Activated naive CD8-positive, alpha-beta T cell treated with anti-CD3 and anti-CD28 coated beads, Interleukin-2, amount 50 U/mL, for 24 hours (primary cell): Measurements from ENCODE around the gene USP4.

Experiments
- ATAC-seq: fragments of 150-1000 bp; cut with Tn5 transposase; one replicate; pipeline ENCODE4 v1.10.0; 2021
- DNase-seq: peaks from one replicate; pipeline ENCODE4 v3.0.0; 2021
- H3K27ac Mint-ChIP-seq: one replicate; pipeline ENCODE4 v1.8.0; 2021; ENCODE audit warnings: mild to moderate bottlenecking, mixed read lengths
- H3K27me3 Mint-ChIP-seq: one replicate; pipeline ENCODE4 v1.8.0; 2021; ENCODE audit warnings: mixed read lengths
- H3K36me3 Mint-ChIP-seq: one replicate; pipeline ENCODE4 v1.8.0; 2021; ENCODE audit warnings: low read depth, mixed read lengths
- H3K4me1 Mint-ChIP-seq: one replicate; pipeline ENCODE4 v1.8.0; 2021; ENCODE audit warnings: mixed read lengths
- H3K4me3 Mint-ChIP-seq: one replicate; pipeline ENCODE4 v1.8.0; 2021; ENCODE audit warnings: mild to moderate bottlenecking, moderate library complexity, mixed read lengths
- H3K9me3 Mint-ChIP-seq: one replicate; pipeline ENCODE4 v1.8.0; 2021; ENCODE audit warnings: mixed read lengths

The USP4 gene

DNA sequence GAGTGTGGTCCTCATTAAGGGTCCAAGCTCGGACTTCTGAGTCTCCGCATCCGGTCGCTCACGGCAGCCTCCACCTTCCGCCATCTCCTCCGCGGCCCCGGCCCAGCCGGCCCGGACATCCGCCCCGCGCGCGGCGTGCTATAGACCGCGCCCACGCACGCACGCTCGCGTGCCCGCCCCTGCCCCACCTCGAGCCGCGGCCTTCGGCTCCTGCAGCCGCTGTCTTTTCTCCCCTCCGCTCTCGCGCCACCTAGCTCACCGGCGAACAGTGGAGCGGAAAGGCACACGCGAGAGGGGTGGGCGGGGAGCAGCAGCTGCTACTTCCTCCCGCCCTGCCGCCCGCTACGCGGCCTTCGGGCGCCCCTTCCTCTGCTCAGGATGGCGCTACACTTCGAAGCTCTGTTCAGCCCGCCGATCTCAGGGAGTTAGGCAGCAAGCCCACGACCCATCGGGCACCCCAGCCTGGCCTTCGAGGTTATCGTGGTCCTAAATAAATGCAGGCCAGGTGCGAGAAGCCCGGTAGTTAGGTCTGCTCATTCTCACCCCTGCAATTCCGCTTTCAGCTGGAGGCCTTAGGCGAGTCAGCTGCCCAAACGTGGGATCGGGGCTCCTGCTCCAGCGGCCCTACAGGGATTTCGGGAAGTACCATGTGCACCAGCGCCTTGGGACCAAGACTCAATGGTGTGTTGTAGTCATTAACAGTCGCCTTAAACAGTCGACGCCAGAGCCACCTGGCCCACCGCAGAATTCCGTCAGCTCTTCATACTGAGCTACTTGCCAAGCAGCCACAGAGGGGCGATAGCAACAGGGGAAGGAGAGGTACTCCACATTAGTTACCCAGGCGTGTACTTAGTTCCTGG lies at the start of gene USP4:
Gene USP4, minus strand, starts transcription at position 113 of the 860 bp plus-strand sequence. Its CDS starts 29 bp downstream, at position 84.
- H3K27ac Mint-ChIP-seq: peak within 1 kb of the TSS; percentile 97
- H3K9me3 Mint-ChIP-seq: peaks cover 4% of the 10 kb centered on the region
- H3K36me3 Mint-ChIP-seq: peaks cover 9% of the 10 kb centered on the region
- H3K4me3 Mint-ChIP-seq: peak within 1 kb of the TSS; percentile 97
- H3K4me1 Mint-ChIP-seq: peaks cover 55% of the 10 kb centered on the region
- no peaks in the 10 kb centered on the region for H3K27me3 Mint-ChIP-seq
- DNase-seq (peak; percentile 95), ATAC-seq (peak; percentile 94)

DNA sequence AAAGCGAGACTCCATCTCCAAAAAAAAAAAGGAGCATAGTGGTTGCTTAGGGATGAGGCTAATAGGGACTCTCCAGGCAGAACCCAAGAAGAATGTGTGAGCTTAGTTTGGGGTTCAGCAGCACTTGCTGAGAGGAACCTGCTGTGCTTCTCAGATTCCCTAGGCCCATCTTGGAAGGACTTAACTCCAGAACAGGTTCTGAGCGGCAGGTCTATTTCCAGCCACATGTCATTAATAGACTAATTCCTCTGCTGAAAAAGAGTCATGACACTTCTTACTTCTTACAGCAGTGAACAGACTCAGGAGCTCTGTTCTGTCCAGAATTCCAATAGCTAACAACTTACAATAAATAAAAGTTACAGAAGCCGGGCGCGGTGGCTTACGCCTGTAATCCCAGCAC lies 49.4 kb upstream of the USP4 start:
- Mint-ChIP-seq H3K4me1 (peaks cover 53% of the 10 kb centered on the region), H3K9me3 (no peaks in the 10 kb centered on the region), H3K27ac (no peak overlapping the region), H3K27me3 (no peaks in the 10 kb centered on the region), H3K4me3 (no peak overlapping the region), H3K36me3 (peaks cover 21% of the 10 kb centered on the region)
- ATAC-seq: no peak
- DNase-seq: no peak

DNA sequence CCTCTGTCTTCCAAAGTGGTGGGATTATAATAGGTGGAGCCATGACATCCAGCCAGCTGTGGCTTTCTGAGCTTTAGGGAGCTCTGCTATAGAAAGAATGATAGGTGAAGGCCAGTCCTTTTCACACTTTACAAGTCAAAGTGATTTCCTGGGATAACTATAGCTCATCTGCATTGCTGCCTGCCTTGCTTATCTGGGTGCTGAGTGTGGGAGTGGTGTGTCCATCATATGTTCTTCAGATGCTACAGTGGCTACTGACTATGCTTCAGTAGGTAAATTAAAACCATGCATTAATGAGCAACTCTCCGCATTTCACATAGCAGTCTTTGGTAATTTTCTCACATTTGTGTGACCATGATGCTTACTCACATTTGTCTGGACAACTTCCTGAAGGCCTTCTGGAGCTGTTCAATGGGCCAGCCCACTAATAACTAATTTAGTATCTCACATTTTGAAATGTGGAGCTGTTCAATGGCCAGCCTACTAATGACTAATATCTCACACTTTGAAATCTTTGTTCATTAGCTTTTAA lies 48.5 kb upstream of the USP4 start:
- no peak for ATAC-seq

GRCh38 chr3:49387721-49388120 lies 47.9 kb upstream of the USP4 start:
- no peaks in the 10 kb centered on the region for H3K27me3 Mint-ChIP-seq
- ATAC-seq (peak; percentile 28), DNase-seq (no peak)
- H3K9me3 Mint-ChIP-seq: no peaks in the 10 kb centered on the region
- H3K27ac Mint-ChIP-seq: peak overlapping the region; percentile 3
- H3K36me3 Mint-ChIP-seq: peaks cover 21% of the 10 kb centered on the region
- peaks cover 58% of the 10 kb centered on the region for H3K4me1 Mint-ChIP-seq
- no peak overlapping the region for H3K4me3 Mint-ChIP-seq

More for the DNA sequence above, 48.5 kb upstream of the USP4 start:
- no peaks in the 10 kb centered on the region for H3K9me3 Mint-ChIP-seq
- peaks cover 23% of the 10 kb centered on the region for H3K36me3 Mint-ChIP-seq
- peak overlapping the region; percentile 11 for H3K27ac Mint-ChIP-seq
- H3K4me1 Mint-ChIP-seq: peaks cover 57% of the 10 kb centered on the region
- H3K4me3 Mint-ChIP-seq: no peak overlapping the region
- no peaks in the 10 kb centered on the region for H3K27me3 Mint-ChIP-seq
- no peak for DNase-seq

DNA sequence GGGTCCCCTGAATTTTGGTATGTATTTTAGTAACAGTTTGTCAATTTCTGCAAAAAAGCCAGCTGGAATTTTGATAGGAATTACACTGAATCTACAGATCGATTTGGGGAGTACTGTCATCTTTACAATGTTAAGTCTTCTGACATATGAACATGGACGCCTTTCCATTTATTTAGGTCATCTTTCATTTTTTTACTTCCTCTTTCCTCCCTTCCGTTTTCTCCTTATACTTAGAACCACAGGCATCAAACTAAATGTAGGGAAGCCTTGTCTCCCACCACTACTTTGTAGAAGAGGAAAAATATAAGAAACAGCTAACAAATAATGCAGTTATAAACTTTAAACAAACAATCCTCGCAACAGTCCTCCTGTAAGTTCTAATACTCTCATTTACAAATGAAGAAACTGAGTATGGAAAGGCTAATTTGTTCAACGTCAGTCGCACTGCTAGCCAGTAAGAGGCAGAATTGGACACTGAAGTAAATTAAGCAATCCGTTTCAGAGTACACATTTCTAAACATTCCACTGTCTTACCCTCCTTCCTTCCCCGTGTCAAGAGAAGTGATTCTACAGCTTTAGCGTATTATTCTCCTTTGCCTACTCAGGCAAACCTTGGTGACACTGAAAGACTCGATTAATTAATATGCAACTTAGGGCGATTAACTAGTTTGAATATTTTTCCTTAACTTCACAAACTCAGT lies 46.4 kb upstream of the USP4 start:
- DNase-seq (no peak), ATAC-seq (no peak)
- H3K27me3 Mint-ChIP-seq: no peaks in the 10 kb centered on the region
- H3K27ac Mint-ChIP-seq: peak overlapping the region; percentile 12
- no peaks in the 10 kb centered on the region for H3K9me3 Mint-ChIP-seq
- H3K4me3 Mint-ChIP-seq: no peak overlapping the region
- peaks cover 21% of the 10 kb centered on the region for H3K36me3 Mint-ChIP-seq
- peaks cover 56% of the 10 kb centered on the region for H3K4me1 Mint-ChIP-seq

GRCh38 chr3:49385617-49386016 lies 45.8 kb upstream of the USP4 start:
- peak overlapping the region; percentile 12 for H3K27ac Mint-ChIP-seq
- no peak for DNase-seq
- no peaks in the 10 kb centered on the region for H3K9me3 Mint-ChIP-seq
- peaks cover 21% of the 10 kb centered on the region for H3K36me3 Mint-ChIP-seq
- no peak overlapping the region for H3K4me3 Mint-ChIP-seq
- H3K4me1 Mint-ChIP-seq: peaks cover 56% of the 10 kb centered on the region
- no peak for ATAC-seq
- no peaks in the 10 kb centered on the region for H3K27me3 Mint-ChIP-seq

- H3K4me3 Mint-ChIP-seq: no peak overlapping the region
- DNase-seq (no peak), ATAC-seq (no peak)
- H3K4me1 Mint-ChIP-seq: peaks cover 54% of the 10 kb centered on the region
- H3K9me3 Mint-ChIP-seq: peaks cover 4% of the 10 kb centered on the region
- H3K27me3 Mint-ChIP-seq: no peaks in the 10 kb centered on the region
- H3K36me3 Mint-ChIP-seq: peaks cover 28% of the 10 kb centered on the region
- H3K27ac Mint-ChIP-seq: peak overlapping the region; percentile 66
These were observed 43.5 kb upstream of the USP4 start for GRCh38 chr3:49383387-49383786.

- Mint-ChIP-seq H3K27me3 (no peaks in the 10 kb centered on the region), H3K9me3 (peaks cover 4% of the 10 kb centered on the region), H3K36me3 (peaks cover 42% of the 10 kb centered on the region), H3K4me3 (no peak overlapping the region), H3K4me1 (peaks cover 47% of the 10 kb centered on the region), H3K27ac (peak overlapping the region; percentile 82)
- DNase-seq (no peak), ATAC-seq (no peak)
These were observed 38.5 kb upstream of the USP4 start for GRCh38 chr3:49378249-49378895.

DNA sequence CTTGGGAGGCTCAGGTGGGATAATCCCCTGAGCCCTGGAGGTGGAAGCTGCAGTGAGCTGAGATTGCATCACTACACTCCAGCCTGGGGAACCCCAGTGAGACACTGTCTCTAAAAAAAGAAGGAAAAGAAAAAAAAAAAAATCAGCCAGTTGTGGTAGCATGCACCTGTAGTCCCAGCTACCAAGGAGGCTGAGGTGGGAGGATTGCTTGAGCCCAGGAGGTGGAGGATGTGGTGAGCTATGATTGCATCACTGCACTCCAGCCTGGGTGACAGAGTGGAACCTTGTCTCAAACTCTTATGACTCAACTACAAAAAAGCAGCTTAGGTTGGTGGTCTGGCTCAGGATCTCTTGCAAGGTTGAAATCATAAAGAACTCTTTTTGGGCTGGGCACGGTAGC lies 37.6 kb upstream of the USP4 start:
- Mint-ChIP-seq H3K9me3 (peaks cover 4% of the 10 kb centered on the region), H3K27ac (peak overlapping the region; percentile 86), H3K27me3 (no peaks in the 10 kb centered on the region), H3K4me3 (peak overlapping the region; percentile 51), H3K4me1 (peaks cover 41% of the 10 kb centered on the region), H3K36me3 (peaks cover 49% of the 10 kb centered on the region)
- ATAC-seq (peak; percentile 92), DNase-seq (peak; percentile 60)

- DNase-seq (no peak), ATAC-seq (no peak)
- Mint-ChIP-seq H3K4me3 (no peak overlapping the region), H3K4me1 (peaks cover 23% of the 10 kb centered on the region), H3K36me3 (peaks cover 59% of the 10 kb centered on the region), H3K27ac (no peak overlapping the region), H3K9me3 (no peaks in the 10 kb centered on the region), H3K27me3 (no peaks in the 10 kb centered on the region)
These were observed 32.1 kb upstream of the USP4 start for GRCh38 chr3:49371946-49372345.

- peak overlapping the region; percentile 10 for H3K27ac Mint-ChIP-seq
- no peaks in the 10 kb centered on the region for H3K27me3 Mint-ChIP-seq
- H3K4me1 Mint-ChIP-seq: peaks cover 14% of the 10 kb centered on the region
- no peak overlapping the region for H3K4me3 Mint-ChIP-seq
- ATAC-seq (no peak), DNase-seq (no peak)
- no peaks in the 10 kb centered on the region for H3K9me3 Mint-ChIP-seq
- H3K36me3 Mint-ChIP-seq: peaks cover 68% of the 10 kb centered on the region
These were observed 30.9 kb upstream of the USP4 start for GRCh38 chr3:49370585-49371290.

DNA sequence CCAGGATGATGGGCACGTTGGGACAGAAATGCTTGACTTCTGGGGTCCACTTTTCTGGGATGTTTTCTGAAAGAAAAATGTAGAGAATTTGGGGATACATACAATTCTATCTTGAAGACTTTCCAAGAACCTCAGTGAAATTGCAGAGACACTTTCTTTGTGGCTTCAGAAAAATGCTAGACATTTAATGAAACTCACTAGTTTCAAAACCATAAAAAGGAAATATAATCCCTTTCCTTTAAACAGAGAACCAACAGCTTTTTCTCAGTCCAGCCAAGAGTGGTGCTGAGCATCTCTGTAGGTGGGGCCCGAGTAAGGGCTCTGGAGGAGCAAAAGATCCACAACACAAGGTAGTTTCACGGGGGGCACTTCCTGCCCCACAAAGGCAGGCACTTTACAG lies 22.7 kb upstream of the USP4 start:
- H3K4me3 Mint-ChIP-seq: no peak overlapping the region
- no peaks in the 10 kb centered on the region for H3K27me3 Mint-ChIP-seq
- H3K27ac Mint-ChIP-seq: peak overlapping the region; percentile 75
- ATAC-seq (no peak), DNase-seq (no peak)
- H3K9me3 Mint-ChIP-seq: no peaks in the 10 kb centered on the region
- H3K36me3 Mint-ChIP-seq: peaks cover 64% of the 10 kb centered on the region
- peaks cover 28% of the 10 kb centered on the region for H3K4me1 Mint-ChIP-seq

DNA sequence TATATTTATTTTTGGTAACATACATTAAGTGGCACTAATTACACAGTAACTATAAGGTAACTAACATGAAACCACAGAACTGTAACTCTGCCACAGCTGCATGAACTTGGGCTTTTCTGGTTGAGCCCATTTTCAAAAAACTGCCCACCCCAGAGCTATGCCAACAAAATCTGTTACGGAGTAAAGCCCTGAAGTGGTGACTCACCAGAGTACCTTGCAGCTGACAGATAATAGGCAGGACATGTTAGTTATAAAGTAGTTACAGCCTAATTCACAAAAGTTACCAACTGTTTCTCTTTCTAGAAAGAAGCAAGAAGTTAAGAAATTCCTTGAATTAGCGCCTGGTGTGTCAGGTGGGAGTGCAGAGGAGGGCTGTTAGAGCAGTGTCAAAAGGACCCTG lies 19.8 kb upstream of the USP4 start:
- Mint-ChIP-seq H3K4me3 (peak overlapping the region; percentile 97), H3K27ac (peak overlapping the region; percentile 97), H3K4me1 (peaks cover 47% of the 10 kb centered on the region), H3K27me3 (no peaks in the 10 kb centered on the region), H3K9me3 (no peaks in the 10 kb centered on the region), H3K36me3 (peaks cover 62% of the 10 kb centered on the region)
- no peak for DNase-seq
- no peak for ATAC-seq

DNA sequence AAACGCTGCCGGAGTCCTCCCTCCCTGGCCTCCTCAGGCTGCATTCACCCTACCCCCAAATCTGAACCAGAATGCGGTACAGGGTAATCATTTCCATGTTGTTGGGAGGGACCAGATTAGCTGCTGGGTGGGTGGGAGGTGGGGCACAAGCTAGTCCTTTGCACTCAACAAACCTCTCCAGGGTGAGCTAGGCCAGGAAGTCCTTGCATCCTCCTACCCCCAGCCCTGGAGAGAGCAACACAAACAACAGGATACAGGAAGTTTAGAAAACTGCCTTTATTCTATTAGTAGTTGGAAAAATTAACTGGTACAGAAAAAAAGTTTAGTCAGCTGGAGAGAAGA lies 19.0 kb upstream of the USP4 start:
- DNase-seq (no peak), ATAC-seq (peak; percentile 42)
- peak overlapping the region; percentile 97 for H3K4me3 Mint-ChIP-seq
- peak overlapping the region; percentile 97 for H3K27ac Mint-ChIP-seq
- H3K9me3 Mint-ChIP-seq: no peaks in the 10 kb centered on the region
- peaks cover 60% of the 10 kb centered on the region for H3K36me3 Mint-ChIP-seq
- H3K27me3 Mint-ChIP-seq: no peaks in the 10 kb centered on the region
- peaks cover 48% of the 10 kb centered on the region for H3K4me1 Mint-ChIP-seq
